GM12872 (cell line): ENCODE measurements around the gene SMC5.

Experiments
- TF ChIP-seq, protein P1 (sequence below): IDR thresholded peaks from 3 replicates; pipeline ENCODE4 v1.5.1; 2011; ENCODE audit warnings: low read depth, mild to moderate bottlenecking, low read length, moderate library complexity; ENCODE audit not compliant: insufficient read depth

The SMC5 gene

DNA sequence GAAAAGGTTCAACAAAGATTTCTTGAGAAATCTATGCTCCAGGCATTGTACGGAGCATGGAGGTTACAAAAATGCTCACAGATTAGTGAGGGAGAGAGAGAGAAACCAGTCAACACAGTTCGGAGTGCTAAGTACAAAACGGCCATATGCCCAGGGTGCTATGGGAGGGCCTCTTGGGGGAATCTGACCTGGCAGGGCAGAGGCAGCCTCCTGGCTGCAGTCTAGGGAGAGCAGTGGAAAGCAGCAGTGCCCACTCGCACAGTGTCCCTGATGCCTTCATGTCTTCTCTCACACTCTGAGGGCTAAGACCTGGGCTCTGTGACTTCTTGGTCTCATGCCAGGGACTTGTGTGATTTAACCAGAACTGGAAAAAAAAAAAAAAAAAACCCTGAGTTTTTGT is 29.8 kb upstream of the SMC5 start:
- TF ChIP-seq, protein P1, sequence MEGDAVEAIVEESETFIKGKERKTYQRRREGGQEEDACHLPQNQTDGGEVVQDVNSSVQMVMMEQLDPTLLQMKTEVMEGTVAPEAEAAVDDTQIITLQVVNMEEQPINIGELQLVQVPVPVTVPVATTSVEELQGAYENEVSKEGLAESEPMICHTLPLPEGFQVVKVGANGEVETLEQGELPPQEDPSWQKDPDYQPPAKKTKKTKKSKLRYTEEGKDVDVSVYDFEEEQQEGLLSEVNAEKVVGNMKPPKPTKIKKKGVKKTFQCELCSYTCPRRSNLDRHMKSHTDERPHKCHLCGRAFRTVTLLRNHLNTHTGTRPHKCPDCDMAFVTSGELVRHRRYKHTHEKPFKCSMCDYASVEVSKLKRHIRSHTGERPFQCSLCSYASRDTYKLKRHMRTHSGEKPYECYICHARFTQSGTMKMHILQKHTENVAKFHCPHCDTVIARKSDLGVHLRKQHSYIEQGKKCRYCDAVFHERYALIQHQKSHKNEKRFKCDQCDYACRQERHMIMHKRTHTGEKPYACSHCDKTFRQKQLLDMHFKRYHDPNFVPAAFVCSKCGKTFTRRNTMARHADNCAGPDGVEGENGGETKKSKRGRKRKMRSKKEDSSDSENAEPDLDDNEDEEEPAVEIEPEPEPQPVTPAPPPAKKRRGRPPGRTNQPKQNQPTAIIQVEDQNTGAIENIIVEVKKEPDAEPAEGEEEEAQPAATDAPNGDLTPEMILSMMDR: no peak

DNA sequence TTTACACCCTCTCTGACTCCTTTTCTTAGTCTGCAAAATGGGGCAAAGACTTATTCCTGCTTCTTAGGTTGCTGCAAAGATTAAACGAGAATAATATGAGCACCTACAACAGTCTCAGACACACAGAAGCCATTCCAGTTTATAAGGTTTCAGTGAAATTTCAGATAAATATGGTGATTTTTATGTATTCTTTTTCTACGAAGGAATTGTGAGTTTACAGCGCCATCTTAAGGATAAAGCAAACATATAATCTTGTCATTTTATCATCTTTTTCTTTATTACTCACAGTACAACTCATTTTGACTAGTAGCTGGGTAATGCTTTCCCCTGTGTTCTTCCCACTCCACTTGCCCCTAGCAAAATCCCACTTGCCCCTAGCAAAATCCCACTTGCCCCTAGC is 29.2 kb upstream of the SMC5 start:
- TF ChIP-seq, protein P1: no peak

DNA sequence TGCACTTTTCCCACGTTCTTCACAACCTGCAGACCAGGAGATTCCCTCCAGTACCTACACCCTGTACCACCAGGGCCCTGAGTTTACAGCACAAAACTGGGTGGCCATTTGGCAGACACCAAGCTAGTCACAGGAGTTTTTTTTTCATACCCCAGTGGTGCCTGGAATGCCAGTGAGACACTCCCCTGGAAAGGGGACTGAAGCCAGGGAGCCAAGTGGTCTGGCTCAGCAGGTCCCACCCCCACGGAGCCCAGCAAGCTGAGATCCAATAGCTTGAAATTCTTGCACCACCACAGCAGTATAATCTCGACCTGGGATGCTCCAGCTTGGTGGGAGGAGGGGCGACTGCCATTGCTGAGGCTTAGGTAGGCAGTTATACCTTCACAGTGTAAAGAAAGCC is 26.3 kb upstream of the SMC5 start:
- TF ChIP-seq, protein P1: no peak

DNA sequence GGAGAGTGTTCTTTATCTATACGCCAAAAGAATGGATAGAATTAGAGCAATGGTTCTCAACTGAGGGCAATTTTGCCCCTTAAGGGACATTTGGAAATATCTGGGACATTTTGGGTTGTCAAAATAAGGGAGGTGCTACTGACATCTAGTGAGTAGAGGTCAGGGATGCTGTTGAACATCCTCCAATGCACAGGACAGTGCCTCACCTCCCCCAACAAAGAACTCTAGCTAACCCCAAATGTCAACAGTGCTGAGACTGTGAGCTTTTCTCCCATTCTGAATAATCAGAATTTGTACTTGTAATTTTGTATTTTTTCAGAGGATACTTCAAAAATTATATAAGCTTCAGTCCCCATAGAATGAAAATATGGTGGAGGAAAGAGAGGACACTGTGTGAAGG is 8.6 kb upstream of the SMC5 start:
- TF ChIP-seq, protein P1: no peak

DNA sequence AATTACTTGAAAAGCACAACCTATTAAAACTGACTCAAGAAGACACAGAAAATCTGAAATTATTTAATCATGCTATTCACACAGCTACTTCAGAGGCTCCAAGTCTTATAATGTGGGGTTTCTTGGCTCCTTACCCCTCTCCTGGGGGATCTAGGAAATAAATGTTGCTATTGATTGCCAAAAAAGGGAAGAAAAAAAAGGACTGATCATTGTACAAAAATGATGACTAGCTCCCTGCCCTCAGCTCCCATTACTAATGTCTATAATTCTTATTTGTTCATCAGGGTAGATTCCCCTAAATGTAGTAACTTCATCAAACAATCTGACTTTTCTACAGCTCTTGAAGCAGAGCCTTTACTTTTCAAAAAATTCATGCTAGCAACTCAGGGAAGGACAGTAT is 3.3 kb upstream of the SMC5 start:
- TF ChIP-seq, protein P1: no peak

DNA sequence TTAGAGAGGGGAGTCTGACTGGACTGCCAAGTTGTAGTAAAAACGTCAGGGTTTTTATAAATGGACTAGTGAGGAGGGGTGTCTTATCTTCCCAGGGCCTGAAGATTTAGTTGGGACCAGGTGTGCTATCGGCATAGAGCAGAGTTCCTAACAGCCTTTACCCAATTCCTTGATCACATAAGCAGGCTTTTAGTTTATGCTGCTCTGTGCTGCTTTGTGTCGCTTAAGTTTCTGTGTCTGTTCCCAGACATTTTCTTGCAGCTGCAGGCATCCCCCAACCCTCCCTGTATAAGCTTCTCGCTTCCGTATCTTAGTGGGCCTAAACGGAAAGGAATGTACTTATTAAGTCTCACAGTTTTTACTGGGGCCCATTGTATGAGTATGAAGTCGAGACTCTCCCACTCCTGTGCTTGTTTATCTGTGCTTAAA is 2.6 kb upstream of the SMC5 start:
- TF ChIP-seq, protein P1: no peak

DNA sequence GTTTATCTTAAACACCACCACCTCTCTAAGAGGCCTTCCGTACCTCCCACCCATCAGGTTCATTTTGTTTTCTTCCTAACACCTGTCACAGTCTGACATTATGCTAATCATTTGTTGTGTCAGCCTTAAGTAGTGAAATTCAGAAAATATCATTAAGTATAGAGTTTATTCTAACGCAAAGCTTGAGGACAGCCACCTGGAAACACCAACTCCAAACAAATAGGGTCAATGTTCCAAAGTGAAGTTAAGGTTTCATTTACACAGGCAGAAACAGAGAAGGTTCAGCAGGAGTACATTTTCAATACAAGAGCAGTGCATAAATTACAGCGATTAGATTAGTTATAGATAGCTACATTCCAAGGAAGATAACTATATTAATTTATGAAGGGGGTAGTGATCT is 1.3 kb upstream of the SMC5 start:
- TF ChIP-seq, protein P1: no peak
